GM10266 (cell line): ENCODE data around the gene RET.

ENCODE experiments used
- DNase-seq: peaks from one replicate; pipeline ENCODE4 v3.0.0; 2012; ENCODE audit errors: extremely low spot score
- CTCF ChIP-seq: IDR thresholded peaks from 2 replicates; pipeline ENCODE4 v1.5.1; 2012; ENCODE audit warnings: mild to moderate bottlenecking, low read depth; ENCODE audit not compliant: control insufficient read depth, insufficient read depth; ENCODE audit errors: missing control alignments

The RET gene

GRCh38 chr10:43134126-43134905 is 57.4 kb downstream of the RET start:
- TF ChIP-seq CTCF: no peak
- peak; percentile 5 for DNase-seq

- no peak for TF ChIP-seq CTCF
- no peak for DNase-seq
These were observed 58.2 kb downstream of the RET start for GRCh38 chr10:43135064-43135463.

GRCh38 chr10:43135656-43136055 is 58.8 kb downstream of the RET start:
- no peak for TF ChIP-seq CTCF
- DNase-seq: peak; percentile 9

- no peak for DNase-seq
- no peak for TF ChIP-seq CTCF
These were observed 59.6 kb downstream of the RET start for GRCh38 chr10:43136432-43136831.

GRCh38 chr10:43136995-43137716 is 60.3 kb downstream of the RET start:
- no peak for DNase-seq
- no peak for TF ChIP-seq CTCF

- TF ChIP-seq CTCF: peak; percentile 17
- DNase-seq: peak; percentile 68
These were observed 60.8 kb downstream of the RET start for GRCh38 chr10:43137717-43138020.

GRCh38 chr10:43138021-43138756 is 61.3 kb downstream of the RET start, which contains the start of gene CSGALNACT2:
Gene CSGALNACT2, plus strand, starts transcription at chr10:43138445. Its CDS starts 16,705 bp downstream, at chr10:43155150.
- DNase-seq: peak; percentile 94
- TF ChIP-seq CTCF: no peak
